HG03439 (cell line): ENCODE results near the gene MKNK1.

Experiments used
- ATAC-seq: cut with Tn5 transposase; IDR thresholded peaks from one replicate; pipeline ENCODE4 v1.9.1; 2021; ENCODE audit warnings: mild to moderate bottlenecking, moderate library complexity; ENCODE audit not compliant: unreplicated experiment

MKNK1 gene

DNA sequence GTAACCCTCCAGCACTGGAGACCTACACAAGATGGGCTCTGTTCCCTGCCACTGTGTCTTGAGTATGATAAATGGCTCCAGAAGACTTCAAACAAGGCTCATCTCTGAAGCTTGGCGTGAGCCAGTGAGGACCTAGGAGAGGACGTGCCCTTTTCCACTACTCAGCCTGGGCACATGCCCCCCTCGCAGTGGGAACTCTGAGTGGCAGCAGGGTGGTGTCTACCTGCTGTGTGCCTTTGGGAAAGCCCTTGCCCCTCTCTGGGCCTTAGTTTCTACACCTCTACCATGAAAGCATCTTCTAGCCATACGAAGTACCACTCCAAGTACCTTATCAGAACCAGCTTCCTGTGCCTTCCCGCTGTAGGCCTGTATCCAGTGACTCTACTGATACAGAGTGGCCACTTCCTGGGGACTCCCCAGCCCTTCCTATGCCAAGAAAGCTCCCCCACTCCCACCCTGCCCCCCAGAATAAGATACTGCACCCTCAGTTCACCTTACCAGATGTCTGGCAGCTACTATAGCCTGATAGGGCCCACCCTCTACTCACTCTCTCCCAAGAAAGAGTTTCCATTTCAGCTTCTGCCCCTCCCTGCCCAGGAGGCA lies 15.7 kb upstream of the MKNK1 start:
- ATAC-seq = no peak

DNA sequence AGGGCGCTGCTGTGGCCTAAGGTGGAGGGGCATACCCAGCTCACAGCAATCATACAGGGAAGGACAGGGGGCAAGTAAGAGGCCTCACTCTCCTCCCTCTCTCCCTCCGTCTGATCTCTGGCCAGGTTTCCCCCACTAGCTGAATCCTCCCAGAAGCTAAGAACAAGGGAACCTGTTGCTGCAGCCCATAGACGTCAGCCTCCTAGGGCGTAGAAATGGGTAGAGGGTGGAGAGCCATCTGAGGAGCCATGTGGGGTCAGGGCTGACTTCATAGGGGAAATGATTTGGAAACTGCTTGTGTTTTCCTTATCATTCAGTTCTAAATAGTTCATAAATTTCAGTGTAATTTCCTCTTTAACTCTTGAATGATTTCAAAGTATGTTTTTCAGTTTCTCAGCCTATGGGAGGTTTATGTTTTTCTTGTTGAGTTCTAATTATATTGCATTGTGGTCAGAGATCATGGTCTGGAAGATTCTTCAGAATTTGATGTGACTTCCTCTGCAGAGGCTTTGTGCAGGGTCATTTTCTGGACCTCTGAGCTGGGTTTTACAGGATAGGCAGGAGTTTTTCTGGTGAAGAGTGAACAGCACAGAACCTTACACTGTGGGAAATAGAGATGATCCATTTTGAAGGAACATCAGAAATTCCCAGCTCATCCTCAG lies 14.8 kb upstream of the MKNK1 start:
- ATAC-seq = no peak

DNA sequence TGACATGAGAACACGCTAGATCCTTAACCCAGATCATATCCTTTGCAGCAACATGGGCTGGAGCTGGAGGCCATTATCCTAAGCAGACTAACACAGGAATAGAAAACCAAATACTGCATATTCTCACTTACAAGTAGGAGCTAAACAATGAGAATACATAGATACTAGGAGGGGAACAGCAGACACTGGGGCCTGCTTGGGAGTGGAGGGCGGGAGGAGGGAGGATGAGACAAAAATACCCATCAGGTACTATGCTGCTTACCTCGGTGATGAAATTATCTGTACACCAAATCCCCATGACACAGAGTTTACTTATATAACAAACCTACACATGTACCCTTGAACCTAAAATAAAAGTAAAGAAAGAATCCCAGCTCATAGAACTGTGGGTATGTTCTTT lies 13.8 kb upstream of the MKNK1 start:
- ATAC-seq = no peak

GRCh38 chr1:46617108-46617800 lies 13.2 kb upstream of the MKNK1 start:
- ATAC-seq = no peak

DNA sequence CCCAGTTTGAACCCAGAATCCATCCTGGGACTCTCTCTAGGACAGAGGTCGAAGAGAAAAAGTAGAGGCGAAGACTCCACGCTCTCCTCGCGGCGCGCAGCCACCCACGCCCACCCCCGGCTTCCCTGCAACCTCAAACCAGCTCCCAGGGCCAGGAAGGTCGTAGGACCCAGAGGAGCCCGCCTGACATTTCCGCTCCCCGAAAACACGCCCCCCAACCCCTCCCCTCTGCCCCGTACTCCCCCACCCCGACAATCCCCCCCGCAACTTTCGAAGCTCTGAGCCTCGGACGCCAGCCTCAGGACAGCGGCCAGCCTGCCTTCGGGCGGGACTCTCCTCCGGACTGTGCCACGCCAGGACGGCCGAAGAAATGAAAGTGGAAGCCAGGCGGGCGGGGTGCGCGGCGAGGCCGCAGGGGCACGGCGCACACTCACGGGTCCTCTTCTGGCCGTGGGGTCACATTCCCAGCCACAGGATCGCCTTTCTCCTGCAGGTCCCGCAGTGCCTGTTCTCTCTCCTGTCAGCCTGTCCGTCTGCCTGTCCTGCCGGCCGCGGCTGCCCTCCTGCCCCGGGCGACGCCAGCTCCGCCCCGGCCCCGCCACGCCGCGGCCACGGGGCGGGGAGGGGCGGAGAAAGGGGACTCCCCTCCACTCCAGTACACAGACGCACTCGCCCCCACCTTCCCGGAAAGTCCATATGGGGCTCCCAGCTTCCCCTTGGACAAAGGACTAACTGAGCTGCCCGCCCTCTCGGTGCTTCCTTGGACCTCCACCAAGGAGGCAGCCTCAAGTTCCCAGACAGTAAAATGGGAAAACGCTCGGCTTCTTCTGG lies 12.4 kb upstream of the MKNK1 start, which contains the start of gene MOB3C:
MOB3C (minus strand) TSS at position 535 of the 831 bp plus-strand sequence. CDS start 3,490 bp downstream, outside the sequence.
- ATAC-seq = peak; percentile 64

GRCh38 chr1:46615735-46616134 lies 11.7 kb upstream of the MKNK1 start:
- ATAC-seq = peak; percentile 5

DNA sequence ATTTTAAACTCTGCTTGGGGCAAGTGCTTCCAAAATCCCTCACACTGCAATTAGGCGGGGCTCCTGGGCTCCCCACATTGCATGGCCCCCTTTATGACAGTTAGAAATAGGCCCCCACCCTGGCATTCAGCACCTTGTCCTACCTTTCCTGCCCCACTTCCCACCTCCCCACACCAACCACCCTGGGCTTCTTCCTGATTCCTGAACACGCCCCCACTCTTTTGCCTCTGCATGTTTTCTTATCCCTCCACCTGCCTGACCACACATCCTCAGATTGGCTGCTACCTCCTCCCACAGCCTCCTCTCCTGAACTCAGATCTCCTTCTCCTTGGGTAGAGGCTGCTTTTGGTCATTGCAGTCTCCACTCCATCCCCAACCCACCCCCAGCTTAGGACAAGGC lies 11.0 kb upstream of the MKNK1 start:
- no peak for ATAC-seq

DNA sequence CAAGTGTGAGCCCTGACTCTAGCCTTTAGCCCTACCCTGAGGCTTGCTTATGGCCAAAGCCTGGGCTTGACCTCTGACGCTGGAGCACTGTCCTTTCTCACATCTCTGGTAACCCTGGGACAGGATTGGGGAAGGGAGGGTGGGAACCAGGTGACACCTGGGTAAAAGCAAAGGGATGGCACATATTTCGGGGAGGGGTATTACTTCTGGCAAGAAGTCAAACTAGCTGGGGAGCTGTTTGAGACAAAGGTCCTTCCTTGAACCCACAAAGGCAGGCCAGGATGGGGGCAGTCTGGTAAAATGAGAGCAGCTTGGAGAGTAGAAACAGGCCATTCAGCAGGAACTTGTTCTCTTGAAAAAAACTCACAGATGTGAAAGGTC lies 10.5 kb upstream of the MKNK1 start:
- no peak for ATAC-seq

- ATAC-seq = no peak
Observed at GRCh38 chr1:46613661-46614603, 9.9 kb upstream of the MKNK1 start.

- no peak for ATAC-seq
Observed at GRCh38 chr1:46612937-46613660, 9.0 kb upstream of the MKNK1 start.

DNA sequence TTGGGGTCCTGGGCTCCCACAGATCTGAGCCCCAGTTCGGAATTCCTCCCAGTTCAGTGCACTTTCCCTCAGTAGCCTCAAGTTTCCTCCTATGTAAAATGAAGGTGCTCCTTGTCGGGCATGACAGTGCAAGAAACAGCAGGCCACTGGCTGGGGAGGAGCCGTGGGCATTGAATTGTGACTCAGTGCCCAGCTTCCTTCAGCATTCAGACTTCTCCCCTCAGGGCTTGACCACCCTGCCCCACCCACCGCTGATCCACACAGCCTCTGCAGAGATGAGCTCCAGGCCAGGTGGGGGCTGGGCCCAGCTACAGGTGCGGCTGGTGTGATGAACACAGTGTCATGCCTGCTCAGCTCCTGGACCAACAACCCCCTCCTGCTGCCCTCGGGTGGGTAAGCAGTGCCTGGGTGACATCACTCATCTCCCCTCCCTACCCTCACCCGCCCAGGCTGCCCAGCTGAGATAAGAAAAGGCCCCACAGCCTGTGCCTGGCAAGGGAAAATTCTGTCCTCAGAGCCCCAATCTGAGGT lies 7.7 kb upstream of the MKNK1 start:
- no peak for ATAC-seq

DNA sequence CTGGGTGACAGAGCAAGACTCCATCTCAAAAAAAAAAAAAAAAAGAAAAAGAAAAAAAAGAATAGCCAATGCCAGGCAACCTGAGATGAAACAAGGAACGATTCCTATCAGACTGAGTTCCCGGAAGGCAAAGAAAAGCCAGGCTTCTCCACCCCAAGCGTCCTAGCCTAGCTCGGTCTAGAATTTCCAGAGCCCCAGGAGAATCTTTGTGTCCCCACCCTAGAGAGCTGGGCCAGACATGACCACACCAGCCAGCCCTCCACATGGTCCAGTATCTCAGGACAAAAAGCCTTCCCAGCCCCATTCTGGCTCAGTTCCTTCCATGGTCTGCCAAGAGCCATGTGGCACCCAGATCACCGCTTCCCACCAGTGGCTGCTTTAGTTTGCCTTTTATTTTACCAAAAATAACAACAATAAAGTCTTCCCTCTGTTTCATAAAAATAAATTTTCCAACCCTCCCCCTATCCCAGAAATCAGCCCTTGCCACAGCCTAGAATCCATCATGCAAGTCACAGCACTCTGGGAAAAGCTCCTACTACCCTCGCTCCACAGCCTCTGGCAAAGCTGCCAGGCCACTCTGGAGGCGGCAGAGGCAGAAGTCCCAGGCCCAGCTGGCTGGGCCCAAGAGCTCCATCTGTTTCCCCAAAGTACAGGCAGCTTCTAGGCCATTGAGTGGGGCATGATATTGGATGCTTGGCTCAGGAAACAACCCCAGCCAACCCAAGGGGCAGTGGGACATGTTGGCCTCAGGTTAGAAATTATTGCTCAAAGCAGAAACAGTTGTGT lies 3.5 kb upstream of the MKNK1 start:
- no peak for ATAC-seq

- ATAC-seq = no peak
Observed at GRCh38 chr1:46606255-46606965, 2.3 kb upstream of the MKNK1 start.

DNA sequence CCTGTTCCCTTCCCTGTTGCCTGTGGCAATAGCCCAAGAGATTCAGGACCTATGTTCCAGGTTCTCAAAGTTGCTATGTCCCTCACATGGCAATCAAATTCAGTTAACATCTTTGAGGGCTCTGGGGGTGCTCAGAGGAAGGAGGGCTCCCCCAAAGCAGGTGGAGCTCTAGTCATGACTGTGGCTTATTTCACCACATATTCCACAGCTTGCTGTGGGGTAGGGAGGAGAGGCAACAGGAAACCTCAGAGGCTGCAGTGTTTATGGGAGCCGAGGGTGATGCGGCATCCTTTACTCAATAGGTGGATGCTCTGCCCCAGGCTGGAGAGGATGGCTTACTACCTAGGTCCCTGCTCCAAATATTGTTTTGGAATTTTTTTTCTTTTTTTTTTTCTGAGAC lies 1.2 kb upstream of the MKNK1 start:
- no peak for ATAC-seq

DNA sequence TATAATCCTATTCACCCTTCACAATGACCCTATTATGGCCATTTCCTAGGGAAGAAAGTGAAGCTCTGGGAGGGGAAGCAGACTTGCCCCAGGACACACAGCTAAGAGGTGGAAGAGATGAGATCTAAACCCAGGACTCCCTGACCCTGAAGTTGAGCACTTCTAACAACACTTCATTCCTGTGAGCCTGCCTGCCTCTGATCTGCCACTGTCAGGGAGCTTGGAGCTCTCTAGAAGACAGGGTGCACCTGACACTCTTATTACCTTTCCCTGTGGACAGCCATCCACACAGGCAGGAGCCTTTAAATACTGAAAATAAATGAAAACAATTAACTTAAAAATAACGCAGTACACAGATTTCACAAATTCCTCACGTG lies 599 bp downstream of the MKNK1 start:
- peak; percentile 13 for ATAC-seq

GRCh38 chr1:46601257-46602007 lies 2.6 kb downstream of the MKNK1 start:
- no peak for ATAC-seq
